ENCODE measurements around the gene C22orf23. TPM values are rescaled to one million over a fixed set of nuclear protein-coding genes. Genes with fewer than 3 reads are reported as not detected.

The C22orf23 gene
- total RNA-seq, 2 experiments from 2014 or later = not detected

GRCh38 chr22:37924386-37925065 is 28.9 kb downstream of the C22orf23 start:
- H3K4me3 Mint-ChIP-seq = no peak overlapping the region
- ChIA-PET CTCF (no interaction called here), POLR2A (no interaction called here)
- no peaks in the 10 kb centered on the region for H3K9me3 Mint-ChIP-seq
- intact Hi-C loops (cut with DNase I, micrococcal nuclease) = no loop called here
- no peak for TF ChIP-seq CTCF (IDR thresholded peaks at IDR 0.05)
- no peak for ATAC-seq (ENCODE audit: poor library complexity)
- no peak overlapping the region for H3K27ac Mint-ChIP-seq
- peaks cover 4% of the 10 kb centered on the region for H3K4me1 Mint-ChIP-seq (ENCODE audit: low read depth)
- peaks cover 4% of the 10 kb centered on the region for H3K4me1 ChIP-seq (ENCODE audit: insufficient read depth, low read length)
- no peaks in the 10 kb centered on the region for H3K9me3 ChIP-seq (ENCODE audit: control insufficient read depth in 1 of 2, insufficient read depth in 1 of 2, low read length in 2 of 2)
- no peaks in the 10 kb centered on the region for H3K27me3 ChIP-seq (ENCODE audit: control insufficient read depth in 1 of 2, insufficient read depth in 2 of 2, low read length in 2 of 2)
- peaks cover 41% of the 10 kb centered on the region for H3K36me3 Mint-ChIP-seq (ENCODE audit: low read depth)
- peaks cover 49% of the 10 kb centered on the region for H3K36me3 ChIP-seq (ENCODE audit: insufficient read depth, low read length)
- H3K4me3 ChIP-seq (ENCODE audit: low read length) = no peak overlapping the region
- H3K27me3 Mint-ChIP-seq = no peaks in the 10 kb centered on the region
- no peak overlapping the region for H3K27ac ChIP-seq (ENCODE audit: low read depth in 1 of 2, low read length in 2 of 2)
- DNase-seq = no peak

GRCh38 chr22:37923927-37924326 is 29.5 kb downstream of the C22orf23 start:
- no peak overlapping the region for H3K27ac Mint-ChIP-seq
- intact Hi-C loops (cut with DNase I, micrococcal nuclease) = no loop called here
- no peaks in the 10 kb centered on the region for H3K27me3 Mint-ChIP-seq
- DNase-seq = no peak
- CTCF ChIA-PET = no interaction called here
- H3K4me1 Mint-ChIP-seq (ENCODE audit: low read depth) = peaks cover 4% of the 10 kb centered on the region
- no peaks in the 10 kb centered on the region for H3K9me3 Mint-ChIP-seq
- ATAC-seq (ENCODE audit: poor library complexity) = no peak
- H3K4me3 Mint-ChIP-seq = no peak overlapping the region
- peaks cover 36% of the 10 kb centered on the region for H3K36me3 Mint-ChIP-seq (ENCODE audit: low read depth)
- POLR2A ChIA-PET = no interaction called here
- no peak overlapping the region for H3K27ac ChIP-seq (ENCODE audit: low read depth in 1 of 2, low read length in 2 of 2)
- H3K27me3 ChIP-seq (ENCODE audit: control insufficient read depth in 1 of 2, insufficient read depth in 2 of 2, low read length in 2 of 2) = no peaks in the 10 kb centered on the region
- peaks cover 46% of the 10 kb centered on the region for H3K36me3 ChIP-seq (ENCODE audit: insufficient read depth, low read length)
- H3K4me3 ChIP-seq (ENCODE audit: low read length) = no peak overlapping the region
- H3K4me1 ChIP-seq (ENCODE audit: insufficient read depth, low read length) = peaks cover 4% of the 10 kb centered on the region
- no peaks in the 10 kb centered on the region for H3K9me3 ChIP-seq (ENCODE audit: control insufficient read depth in 1 of 2, insufficient read depth in 1 of 2, low read length in 2 of 2)
- TF ChIP-seq CTCF (IDR thresholded peaks at IDR 0.05) = no peak

- POLR2A ChIA-PET = no interaction called here
- Histone ChIP-seq H3K4me3 (ENCODE audit: low read length) (no peak overlapping the region), H3K27me3 (ENCODE audit: control insufficient read depth in 1 of 2, insufficient read depth in 2 of 2, low read length in 2 of 2) (no peaks in the 10 kb centered on the region), H3K9me3 (ENCODE audit: control insufficient read depth in 1 of 2, insufficient read depth in 1 of 2, low read length in 2 of 2) (no peaks in the 10 kb centered on the region), H3K4me1 (ENCODE audit: insufficient read depth, low read length) (peaks cover 4% of the 10 kb centered on the region), H3K36me3 (ENCODE audit: insufficient read depth, low read length) (peaks cover 52% of the 10 kb centered on the region), H3K27ac (ENCODE audit: low read depth in 1 of 2, low read length in 2 of 2) (no peak overlapping the region)
- intact Hi-C loops (cut with DNase I, micrococcal nuclease) = no loop called here
- DNase-seq (no peak), ATAC-seq (ENCODE audit: poor library complexity) (peak; percentile 32)
- TF ChIP-seq CTCF (IDR thresholded peaks at IDR 0.05) = no peak
- H3K9me3 Mint-ChIP-seq = no peaks in the 10 kb centered on the region
- peaks cover 28% of the 10 kb centered on the region for H3K36me3 Mint-ChIP-seq (ENCODE audit: low read depth)
- H3K4me3 Mint-ChIP-seq = no peak overlapping the region
- H3K27me3 Mint-ChIP-seq = no peaks in the 10 kb centered on the region
- no peak overlapping the region for H3K27ac Mint-ChIP-seq
- peaks cover 4% of the 10 kb centered on the region for H3K4me1 Mint-ChIP-seq (ENCODE audit: low read depth)
- CTCF ChIA-PET = interaction anchor here (0.7 kb wide), 1 partner anchor 1322 kb away, joined by 4 read pairs; no protein-coding TSS in a partner anchor
Observed at GRCh38 chr22:37922191-37922590, 31.2 kb downstream of the C22orf23 start.
